ENCODE data around the gene SLC5A12. TPM values are rescaled to one million over a fixed set of nuclear protein-coding genes. Genes with fewer than 3 reads are reported as not detected.

The SLC5A12 gene
- total and polyA plus RNA-seq, 2 experiments from 2014 or later = 0.24 to 0.43 TPM

GRCh38 chr11:26621132-26621531 lies 100.7 kb downstream of the SLC5A12 start:
- peaks cover 18% of the 10 kb centered on the region for H3K4me1 ChIP-seq (ENCODE audit: insufficient read depth)
- no peak for TF ChIP-seq EZH2 (IDR thresholded peaks at IDR 0.05; ENCODE audit: insufficient read depth, poor library complexity, severe bottlenecking)
- no peak for TF ChIP-seq EZH2phosphoT487 (IDR thresholded peaks at IDR 0.05; ENCODE audit: insufficient read depth, low read depth)
- H3K36me3 ChIP-seq (ENCODE audit: low read depth) = no peaks in the 10 kb centered on the region
- no peaks in the 10 kb centered on the region for H4K20me1 ChIP-seq (ENCODE audit: insufficient read depth)
- peaks cover 19% of the 10 kb centered on the region for H3F3A ChIP-seq (ENCODE audit: insufficient read depth)
- no peaks in the 10 kb centered on the region for H3K9me3 ChIP-seq (ENCODE audit: low read depth)
- no peaks in the 10 kb centered on the region for H3K79me2 ChIP-seq (ENCODE audit: insufficient read depth)
- no peak overlapping the region for H3K4me2 ChIP-seq (ENCODE audit: unreplicated experiment)
- in situ Hi-C loops (cut with MboI) = no loop called here
- H3K4me3 ChIP-seq = no peak overlapping the region
- H2AFZ ChIP-seq = 0 out of 2 replicates have a peak overlapping the region, but pooled peaks have one; percentile 23
- H3K9me2 ChIP-seq (ENCODE audit: insufficient read depth) = no peaks in the 10 kb centered on the region
- H3K27ac ChIP-seq = peak overlapping the region; percentile 57
- no peaks in the 10 kb centered on the region for H3K27me3 ChIP-seq (replicated peaks; ENCODE audit: insufficient read depth)
- H3K9ac ChIP-seq = no peak overlapping the region; the same call in 1 of the 2 replicates
- peak; percentile 93 for DNase-seq

- Histone ChIP-seq H3K9ac (no peak overlapping the region; the same call in 1 of the 2 replicates), H3K27ac (peak overlapping the region; percentile 57)
- WGBS, 2 experiments (ENCODE audit: low coverage in 1 of 2, low lambda C conversion rate in 2 of 2, missing lambda C conversion rate in 2 of 2) = 95 to 97% methylated on average over 1 of the region's 1 CpG
Observed at GRCh38 chr11:26620282-26621045, 101.4 kb downstream of the SLC5A12 start.

GRCh38 chr11:26618441-26618840 lies 103.4 kb downstream of the SLC5A12 start:
- no peak overlapping the region for H3K4me3 ChIP-seq
- H3K79me2 ChIP-seq (ENCODE audit: insufficient read depth) = no peaks in the 10 kb centered on the region
- 83 to 90% methylated on average over 1 of the region's 1 CpG for WGBS, 2 experiments (ENCODE audit: low coverage in 1 of 2, low lambda C conversion rate in 2 of 2, missing lambda C conversion rate in 2 of 2)
- DNase-seq = no peak
- no peak for TF ChIP-seq EZH2phosphoT487 (IDR thresholded peaks at IDR 0.05; ENCODE audit: insufficient read depth, low read depth)
- no peak overlapping the region for H2AFZ ChIP-seq
- no peak overlapping the region for H3K27ac ChIP-seq
- H3K9me2 ChIP-seq (ENCODE audit: insufficient read depth) = no peaks in the 10 kb centered on the region
- H3K9ac ChIP-seq = no peak overlapping the region
- H3K4me1 ChIP-seq (ENCODE audit: insufficient read depth) = peaks cover 18% of the 10 kb centered on the region
- H3F3A ChIP-seq (ENCODE audit: insufficient read depth) = peaks cover 19% of the 10 kb centered on the region
- no peaks in the 10 kb centered on the region for H3K36me3 ChIP-seq (ENCODE audit: low read depth)
- H3K4me2 ChIP-seq (ENCODE audit: unreplicated experiment) = no peak overlapping the region
- no peaks in the 10 kb centered on the region for H3K9me3 ChIP-seq (ENCODE audit: low read depth)
- no peaks in the 10 kb centered on the region for H3K27me3 ChIP-seq (replicated peaks; ENCODE audit: insufficient read depth)
- H4K20me1 ChIP-seq (ENCODE audit: insufficient read depth) = no peaks in the 10 kb centered on the region
- in situ Hi-C loops (cut with MboI) = no loop called here

More at GRCh38 chr11:26620282-26621045, 101.4 kb downstream of the SLC5A12 start:
- in situ Hi-C loops (cut with MboI) = no loop called here
- no peaks in the 10 kb centered on the region for H3K36me3 ChIP-seq (ENCODE audit: low read depth)
- no peaks in the 10 kb centered on the region for H4K20me1 ChIP-seq (ENCODE audit: insufficient read depth)
- H3K4me1 ChIP-seq (ENCODE audit: insufficient read depth) = peaks cover 18% of the 10 kb centered on the region
- H3K27me3 ChIP-seq (replicated peaks; ENCODE audit: insufficient read depth) = no peaks in the 10 kb centered on the region
- H3K9me3 ChIP-seq (ENCODE audit: low read depth) = no peaks in the 10 kb centered on the region
- H2AFZ ChIP-seq = 0 out of 2 replicates have a peak overlapping the region, but pooled peaks have one; percentile 23
- peaks cover 19% of the 10 kb centered on the region for H3F3A ChIP-seq (ENCODE audit: insufficient read depth)
- TF ChIP-seq EZH2phosphoT487 (IDR thresholded peaks at IDR 0.05; ENCODE audit: insufficient read depth, low read depth) (no peak), EZH2 (IDR thresholded peaks at IDR 0.05; ENCODE audit: insufficient read depth, poor library complexity, severe bottlenecking) (no peak)
- DNase-seq = no peak
- H3K4me3 ChIP-seq = no peak overlapping the region
- no peaks in the 10 kb centered on the region for H3K79me2 ChIP-seq (ENCODE audit: insufficient read depth)
- H3K4me2 ChIP-seq (ENCODE audit: unreplicated experiment) = no peak overlapping the region
- no peaks in the 10 kb centered on the region for H3K9me2 ChIP-seq (ENCODE audit: insufficient read depth)

Other genes with a start within 250 kb of the SLC5A12 start
- gene MUC15, start 149.8 kb downstream of the SLC5A12 start, total RNA-seq (2014; rRNA removed; shearing (Covaris generic)) = not detected in 2 replicates
- gene MUC15, start 149.8 kb downstream of the SLC5A12 start, polyA plus RNA-seq (2016; fragmentation: Nextera tagmentation; extraction: Ambion mirVana) = 0.06 TPM in 1 of 2 replicates, not detected in the other